SW480 (cell line): ENCODE measurements around the gene LRG1.
"Not testable (repeated sequence)": the region's sequence is repeated elsewhere in the genome, so short reads cannot be mapped to it uniquely, and the experiment has no call there.

Experiments
- DNase-seq: peaks from one replicate; pipeline ENCODE4 v3.0.0-alpha.2; 2016; ENCODE audit warnings: low spot score

Gene LRG1

GRCh38 chr19:4550479-4551050, 10.7 kb upstream of the LRG1 start:
- no peak for DNase-seq

DNA sequence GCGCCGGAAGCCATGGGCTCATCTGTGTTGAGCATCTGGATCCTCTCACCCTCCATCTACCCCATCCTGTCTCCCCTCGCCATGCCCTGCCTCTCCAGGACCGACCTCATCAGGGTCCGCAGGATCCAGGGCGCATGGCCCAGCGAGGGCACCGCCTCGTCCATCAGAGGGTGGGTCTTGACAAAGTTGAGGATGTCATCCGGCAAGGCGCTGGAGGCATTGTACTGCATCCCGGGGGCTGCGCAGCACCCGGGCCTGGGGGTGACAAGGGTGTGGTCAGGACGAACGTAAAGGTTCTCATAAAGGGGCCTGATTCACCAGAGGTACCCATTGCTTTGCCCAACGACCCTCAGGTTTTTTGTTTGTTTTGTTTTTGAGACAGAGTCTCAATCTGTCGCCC, 10.2 kb upstream of the LRG1 start:
- no peak for DNase-seq

GRCh38 chr19:4548238-4548584, 8.4 kb upstream of the LRG1 start:
- DNase-seq: no peak

DNA sequence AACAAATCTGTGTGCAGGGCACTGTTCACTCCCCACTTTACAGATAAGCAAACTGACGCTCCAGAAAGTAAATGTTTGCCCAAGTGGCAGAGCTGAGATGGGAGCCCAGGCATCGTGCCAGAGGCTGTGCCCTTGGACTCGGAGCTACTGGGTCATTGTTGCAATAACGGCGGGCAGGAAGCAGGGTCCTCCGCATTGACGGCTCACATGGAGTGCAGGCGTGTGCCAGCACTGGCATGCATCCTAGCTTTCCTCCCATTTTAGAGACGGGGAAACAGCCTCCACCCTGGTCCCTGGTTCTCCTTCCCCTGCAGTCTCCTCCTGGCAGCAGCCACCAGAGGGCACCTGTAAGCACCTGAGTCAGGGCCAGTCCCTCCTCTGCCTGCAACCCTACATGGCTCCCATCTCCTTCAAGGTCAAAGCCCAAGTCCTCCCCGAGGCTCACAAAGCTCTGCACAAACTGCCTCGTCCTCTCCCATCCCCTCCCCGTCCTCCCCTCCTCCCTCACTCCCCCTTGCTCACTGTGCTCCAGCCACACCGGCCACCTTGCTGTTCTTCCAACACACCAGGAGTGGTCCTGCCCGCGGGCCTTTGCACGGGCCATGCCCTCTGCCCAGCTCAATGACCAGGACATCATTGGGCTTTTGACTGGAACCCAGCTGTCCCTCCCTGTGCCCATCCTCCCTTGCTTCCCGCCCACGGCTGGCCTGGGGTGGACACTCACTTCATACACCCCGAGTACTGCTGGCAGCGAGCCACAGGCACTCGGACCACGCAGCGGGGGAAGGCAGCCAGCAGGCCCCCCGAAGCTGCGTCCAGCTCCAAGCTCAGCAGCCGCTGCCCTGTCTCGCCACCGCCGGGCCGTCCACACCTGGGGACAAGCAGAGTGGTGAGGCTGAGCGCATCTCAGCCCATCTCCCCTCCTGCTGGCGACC, 7.7 kb upstream of the LRG1 start:
- DNase-seq: no peak

- no peak for DNase-seq
Measured at GRCh38 chr19:4543842-4544647, 4.2 kb upstream of the LRG1 start.

GRCh38 chr19:4542896-4543841, 3.3 kb upstream of the LRG1 start:
- no peak for DNase-seq

GRCh38 chr19:4541806-4542145, 1.9 kb upstream of the LRG1 start:
- DNase-seq: not testable (repeated sequence)

DNA sequence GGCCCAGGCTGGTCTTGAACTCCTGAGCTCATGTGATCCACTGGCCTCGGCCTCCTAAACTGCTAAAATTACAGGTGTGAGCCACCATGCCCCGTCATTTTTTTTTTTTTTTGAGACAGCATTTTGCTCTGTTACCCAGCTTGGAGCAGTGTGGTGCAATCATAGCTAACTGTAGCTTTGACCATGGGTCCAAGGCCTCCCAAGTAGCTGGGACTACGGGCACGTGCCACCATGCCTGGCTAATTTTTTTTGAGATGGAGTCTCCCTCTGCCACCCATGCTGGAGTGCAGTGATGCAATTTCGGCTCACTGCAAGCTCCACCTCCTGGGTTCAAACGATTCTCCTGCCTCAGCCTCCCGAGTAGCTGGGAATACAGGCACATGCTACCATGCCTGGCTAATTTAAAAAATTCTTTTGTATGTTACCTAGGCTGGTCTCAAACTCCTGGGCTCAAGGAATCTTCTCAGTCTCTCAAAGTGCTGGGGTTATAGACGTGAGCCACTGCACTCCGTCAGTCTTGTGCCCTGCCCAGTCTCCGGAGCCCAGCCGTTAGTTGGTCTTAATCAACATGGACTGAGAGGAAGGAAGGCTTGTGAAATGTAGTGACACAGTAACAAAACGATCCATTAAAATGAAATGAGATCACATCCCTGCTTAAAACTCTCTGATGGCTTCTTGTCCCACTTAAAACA, 1.4 kb upstream of the LRG1 start:
- no peak for DNase-seq

- no peak for DNase-seq
Measured at GRCh38 chr19:4539169-4539692, 605 bp downstream of the LRG1 start.

DNA sequence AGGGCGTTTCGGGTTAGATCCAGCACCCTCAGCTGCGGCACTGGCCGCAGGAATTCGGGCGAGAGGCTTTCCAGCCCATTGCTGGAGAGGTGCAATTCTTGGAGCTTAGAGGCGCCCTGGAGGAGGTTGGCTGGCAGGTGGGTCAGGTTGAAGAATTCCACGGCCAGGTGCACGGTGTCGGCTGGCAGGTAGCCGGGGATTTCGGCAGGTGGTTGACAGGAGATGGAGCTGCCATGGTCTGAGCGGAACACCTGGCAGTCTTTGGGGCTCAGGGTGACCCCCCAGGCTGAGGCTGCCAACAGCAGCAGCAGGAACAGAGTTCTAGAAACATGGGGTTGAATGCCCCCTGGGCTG, 1.3 kb downstream of the LRG1 start:
- DNase-seq: no peak

GRCh38 chr19:4537953-4538600, 1.8 kb downstream of the LRG1 start:
- no peak for DNase-seq

DNA sequence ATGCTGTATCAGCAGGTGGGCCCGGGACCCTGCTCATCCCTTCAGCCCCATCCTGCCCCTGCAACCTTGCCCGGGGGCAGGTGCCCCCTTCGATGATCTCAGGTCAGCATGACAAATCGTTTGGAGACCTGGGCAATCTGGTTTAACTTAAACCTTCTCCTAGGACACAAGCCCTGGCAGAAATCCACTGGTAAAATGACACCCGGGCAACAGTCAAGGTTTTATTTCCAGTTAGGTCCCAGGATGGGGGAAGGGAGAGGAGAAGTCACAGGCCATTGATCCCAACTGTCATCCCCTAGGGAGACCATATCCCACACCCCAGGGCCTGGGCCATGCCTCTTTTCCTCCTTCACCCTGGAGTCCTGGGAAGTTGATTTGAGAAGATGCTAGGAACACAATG, 3.0 kb downstream of the LRG1 start:
- DNase-seq: no peak

- peak; percentile 56 for DNase-seq
Measured at GRCh38 chr19:4534836-4535658, 4.8 kb downstream of the LRG1 start, which contains the start of gene PLIN5. PLIN5 (minus strand) TSS chr19:4535224; CDS start chr19:4534074, 1,150 bp downstream.

- DNase-seq: no peak
Measured at GRCh38 chr19:4533835-4534424, 5.9 kb downstream of the LRG1 start.

GRCh38 chr19:4533334-4533733, 6.5 kb downstream of the LRG1 start:
- no peak for DNase-seq

DNA sequence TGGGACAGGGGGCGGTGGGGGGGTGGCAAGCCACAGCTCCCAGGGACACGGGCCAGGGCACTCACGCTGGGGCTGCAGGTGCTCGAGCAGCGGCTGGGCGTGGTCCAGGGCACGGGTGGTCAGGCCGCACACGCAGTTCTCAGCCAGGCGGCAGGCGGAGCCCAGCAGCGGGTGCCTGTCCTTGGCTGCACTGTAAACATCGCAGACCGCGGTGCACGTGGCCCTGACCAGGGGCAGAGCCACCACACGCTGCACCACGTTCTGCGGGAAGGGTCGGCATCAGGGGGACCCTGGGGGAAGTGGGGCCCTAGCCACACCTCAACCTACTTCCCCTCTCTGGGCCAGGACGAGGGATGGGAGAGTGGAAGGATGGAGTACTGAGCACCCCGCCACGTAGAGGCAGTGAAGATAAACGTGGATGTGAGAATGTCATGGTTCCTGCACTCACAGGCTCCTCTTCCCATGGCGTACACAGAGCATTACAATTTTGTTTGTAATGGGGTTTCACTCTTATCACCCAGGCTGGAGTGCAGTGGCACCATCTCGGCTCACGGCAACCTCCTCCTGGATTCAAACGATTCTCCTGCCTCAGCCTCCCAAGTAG, 8.2 kb downstream of the LRG1 start:
- no peak for DNase-seq

DNA sequence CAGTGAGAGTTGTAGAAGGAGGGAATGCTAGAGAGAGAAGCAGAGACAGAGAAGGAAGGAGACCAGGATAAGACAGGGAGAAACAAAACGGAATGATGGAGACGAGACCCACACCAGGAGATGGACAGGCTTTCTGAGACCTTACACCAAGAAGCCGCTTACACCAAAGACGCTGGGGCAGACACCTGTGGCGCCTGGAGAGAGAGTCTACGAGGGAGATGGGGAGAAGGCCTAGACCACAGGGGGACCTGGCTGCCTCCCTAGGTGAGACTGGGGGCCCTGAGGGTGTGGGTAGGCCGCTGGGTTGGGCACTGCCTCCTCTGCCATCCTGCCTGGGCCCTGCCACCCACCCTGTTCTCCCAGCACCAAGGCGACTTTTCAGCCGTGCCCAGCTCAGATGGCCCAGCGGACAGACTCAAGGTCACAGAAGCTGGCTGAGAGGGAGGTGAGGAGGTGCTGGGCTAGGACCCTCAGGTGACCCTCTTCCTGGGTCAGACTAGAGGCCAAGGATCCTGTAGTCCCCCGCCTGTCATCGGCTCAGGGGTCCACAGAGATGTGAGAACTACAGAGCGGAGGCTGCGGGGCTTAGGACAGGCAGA, 9.8 kb downstream of the LRG1 start:
- DNase-seq: no peak

- no peak for DNase-seq
Measured at GRCh38 chr19:4528843-4529242, 11.0 kb downstream of the LRG1 start.
